Parathyroid adenoma (tissue), 2 donors: ENCODE results near the gene MCTP2.

Experiments used
- H2AFZ ChIP-seq: fragments of 300-600 bp; sonication (generic); one replicate; pipeline ENCODE4 v1.7.0; 2017; ENCODE audit warnings: antibody characterized with exemption, mild to moderate bottlenecking
- H3K27ac ChIP-seq: fragments of 300-600 bp; sonication (generic); one replicate; pipeline ENCODE4 v1.7.0; 2017
- H3K27me3 ChIP-seq: fragments of 300-600 bp; sonication (generic); one replicate; pipeline ENCODE4 v1.7.0; 2017; ENCODE audit warnings: low read length; ENCODE audit not compliant: control insufficient read depth, insufficient read depth
- H3K36me3 ChIP-seq: fragments of 300-600 bp; sonication (generic); one replicate; pipeline ENCODE4 v1.7.0; 2017; ENCODE audit warnings: low read length; ENCODE audit not compliant: control insufficient read depth, insufficient read depth
- H3K4me1 ChIP-seq: fragments of 300-600 bp; sonication (generic); one replicate; pipeline ENCODE4 v1.7.0; 2017; ENCODE audit warnings: control low read depth
- H3K4me2 ChIP-seq: fragments of 300-600 bp; sonication (generic); one replicate; pipeline ENCODE4 v1.7.0; 2017; ENCODE audit warnings: low read length
- H3K4me3 ChIP-seq: fragments of 300-600 bp; sonication (generic); one replicate; pipeline ENCODE4 v1.7.0; 2017; ENCODE audit warnings: low read depth, low read length
- H3K79me2 ChIP-seq: fragments of 300-600 bp; sonication (generic); one replicate; pipeline ENCODE4 v1.7.0; 2017; ENCODE audit warnings: control low read depth
- H3K9ac ChIP-seq: fragments of 300-600 bp; sonication (generic); one replicate; pipeline ENCODE4 v1.7.0; 2017; ENCODE audit warnings: mild to moderate bottlenecking
- H3K9me3 ChIP-seq: fragments of 300-600 bp; sonication (generic); one replicate; pipeline ENCODE4 v1.7.0; 2017; ENCODE audit warnings: low read length; ENCODE audit not compliant: control insufficient read depth
- TF ChIP-seq, protein P1 (sequence below): fragments of 300-600 bp; sonication (generic); IDR thresholded peaks from one replicate; pipeline ENCODE4 v1.7.0; 2017; ENCODE audit warnings: antibody characterized with exemption, mild to moderate bottlenecking
- donor health status: primary hyperparathyroidism.

The MCTP2 gene

GRCh38 chr15:94360251-94360685, 128.9 kb downstream of the MCTP2 start:
- Histone ChIP-seq H3K36me3 (no peaks in the 10 kb centered on the region), H3K9ac (no peak overlapping the region), H3K27me3 (no peaks in the 10 kb centered on the region), H3K9me3 (no peaks in the 10 kb centered on the region), H2AFZ (no peak overlapping the region), H3K27ac (no peak overlapping the region), H3K4me3 (no peak overlapping the region), H3K4me1 (no peaks in the 10 kb centered on the region), H3K4me2 (no peak overlapping the region), H3K79me2 (no peaks in the 10 kb centered on the region)
- TF ChIP-seq, protein P1, sequence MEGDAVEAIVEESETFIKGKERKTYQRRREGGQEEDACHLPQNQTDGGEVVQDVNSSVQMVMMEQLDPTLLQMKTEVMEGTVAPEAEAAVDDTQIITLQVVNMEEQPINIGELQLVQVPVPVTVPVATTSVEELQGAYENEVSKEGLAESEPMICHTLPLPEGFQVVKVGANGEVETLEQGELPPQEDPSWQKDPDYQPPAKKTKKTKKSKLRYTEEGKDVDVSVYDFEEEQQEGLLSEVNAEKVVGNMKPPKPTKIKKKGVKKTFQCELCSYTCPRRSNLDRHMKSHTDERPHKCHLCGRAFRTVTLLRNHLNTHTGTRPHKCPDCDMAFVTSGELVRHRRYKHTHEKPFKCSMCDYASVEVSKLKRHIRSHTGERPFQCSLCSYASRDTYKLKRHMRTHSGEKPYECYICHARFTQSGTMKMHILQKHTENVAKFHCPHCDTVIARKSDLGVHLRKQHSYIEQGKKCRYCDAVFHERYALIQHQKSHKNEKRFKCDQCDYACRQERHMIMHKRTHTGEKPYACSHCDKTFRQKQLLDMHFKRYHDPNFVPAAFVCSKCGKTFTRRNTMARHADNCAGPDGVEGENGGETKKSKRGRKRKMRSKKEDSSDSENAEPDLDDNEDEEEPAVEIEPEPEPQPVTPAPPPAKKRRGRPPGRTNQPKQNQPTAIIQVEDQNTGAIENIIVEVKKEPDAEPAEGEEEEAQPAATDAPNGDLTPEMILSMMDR: no peak

GRCh38 chr15:94362385-94363092, 131.2 kb downstream of the MCTP2 start:
- no peaks in the 10 kb centered on the region for H3K9me3 ChIP-seq
- no peaks in the 10 kb centered on the region for H3K4me1 ChIP-seq
- H2AFZ ChIP-seq: no peak overlapping the region
- no peak overlapping the region for H3K9ac ChIP-seq
- H3K27ac ChIP-seq: no peak overlapping the region
- H3K27me3 ChIP-seq: no peaks in the 10 kb centered on the region
- H3K36me3 ChIP-seq: no peaks in the 10 kb centered on the region
- no peak overlapping the region for H3K4me3 ChIP-seq
- no peaks in the 10 kb centered on the region for H3K79me2 ChIP-seq
- H3K4me2 ChIP-seq: no peak overlapping the region
- TF ChIP-seq, protein P1: no peak

GRCh38 chr15:94363382-94363781, 132.0 kb downstream of the MCTP2 start:
- H3K4me1 ChIP-seq: no peaks in the 10 kb centered on the region
- no peaks in the 10 kb centered on the region for H3K36me3 ChIP-seq
- no peak overlapping the region for H2AFZ ChIP-seq
- no peak overlapping the region for H3K9ac ChIP-seq
- H3K4me2 ChIP-seq: no peak overlapping the region
- H3K79me2 ChIP-seq: no peaks in the 10 kb centered on the region
- no peaks in the 10 kb centered on the region for H3K27me3 ChIP-seq
- H3K9me3 ChIP-seq: no peaks in the 10 kb centered on the region
- no peak overlapping the region for H3K4me3 ChIP-seq
- no peak overlapping the region for H3K27ac ChIP-seq
- TF ChIP-seq, protein P1: no peak

DNA sequence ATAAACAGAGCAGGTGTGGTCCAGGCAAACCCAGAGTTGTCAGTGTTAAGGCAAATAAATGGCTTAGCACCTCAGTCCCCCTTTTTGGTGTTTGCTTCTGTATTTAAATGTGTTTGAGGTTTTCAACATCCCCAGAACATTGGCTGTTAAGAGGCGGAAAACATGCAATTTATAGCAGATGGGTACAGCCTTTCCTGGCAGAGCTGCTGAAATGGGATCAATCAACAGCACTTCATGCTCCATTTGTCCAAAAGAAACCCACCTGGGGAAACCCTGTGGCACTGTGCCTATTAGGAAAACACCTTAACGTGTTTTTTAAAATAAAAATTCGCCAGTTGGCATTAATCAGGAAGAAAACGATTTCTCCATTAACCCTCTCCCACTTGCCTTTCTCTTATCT, 135.4 kb downstream of the MCTP2 start:
- Histone ChIP-seq H3K9me3 (no peaks in the 10 kb centered on the region), H3K4me3 (no peak overlapping the region), H3K79me2 (no peaks in the 10 kb centered on the region), H3K27me3 (no peaks in the 10 kb centered on the region), H3K9ac (no peak overlapping the region), H3K4me1 (no peaks in the 10 kb centered on the region), H3K36me3 (no peaks in the 10 kb centered on the region), H2AFZ (no peak overlapping the region), H3K4me2 (no peak overlapping the region), H3K27ac (no peak overlapping the region)
- TF ChIP-seq, protein P1: no peak
